CD4-positive, alpha-beta T cell treated with Interleukin-4 for 1 hour (primary cell): ENCODE measurements around the gene NR6A1.

ENCODE experiments used
- DNase-seq, 2 donors: peaks; one replicate each; pipeline ENCODE4 v3.0.0-alpha.2; 2020 to 2022

The NR6A1 gene

DNA sequence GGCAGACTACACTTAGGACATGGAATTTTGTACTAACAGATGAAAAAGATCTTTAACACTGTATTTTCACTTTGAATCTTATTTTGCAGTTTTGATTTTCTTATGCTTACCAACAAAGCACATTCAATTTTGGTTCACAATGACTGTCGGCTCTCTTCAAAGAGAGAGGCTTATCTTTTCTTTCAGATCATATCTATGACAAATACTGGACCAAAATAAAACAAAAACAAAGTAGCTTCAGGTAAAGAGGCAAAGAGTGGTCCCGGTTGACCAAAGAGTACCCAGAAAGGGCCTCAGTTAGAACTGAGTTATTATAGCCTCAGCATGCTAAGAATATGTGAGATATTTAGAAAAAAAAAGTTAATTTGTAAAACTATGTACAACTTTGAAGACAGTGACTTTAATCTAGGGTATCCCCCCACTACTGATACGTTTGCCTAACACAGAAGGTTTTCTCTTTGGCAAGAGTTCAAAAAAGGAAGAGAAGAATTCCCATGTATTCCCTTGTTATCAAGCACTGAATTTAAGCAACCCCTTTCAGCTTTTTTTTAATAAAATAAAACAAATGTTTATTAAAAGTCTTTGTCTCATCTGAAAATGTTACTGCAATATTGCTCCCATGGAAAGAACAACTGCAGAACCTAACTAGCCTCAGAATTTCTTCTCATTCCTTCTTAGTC is 50.5 kb downstream of the NR6A1 start:
- no peak for DNase-seq

DNA sequence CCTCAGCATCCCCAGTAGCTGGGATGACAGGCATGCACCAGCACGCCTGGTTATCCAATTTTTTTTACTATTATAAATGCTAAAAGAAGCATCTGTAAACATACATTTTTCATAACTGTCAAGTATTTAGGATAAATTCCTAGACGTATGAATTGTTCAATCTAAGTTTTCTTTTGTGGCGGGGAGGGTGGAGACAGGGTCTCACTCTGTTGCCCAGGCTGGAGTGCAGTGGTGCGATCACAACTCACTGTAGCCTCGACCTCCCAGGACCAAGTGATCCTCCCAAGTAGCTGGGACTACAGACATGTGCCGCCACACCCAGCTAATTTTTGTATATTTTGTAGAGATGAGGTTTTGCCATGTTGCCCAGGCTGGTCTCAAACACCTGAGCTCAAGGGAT is 52.2 kb downstream of the NR6A1 start:
- DNase-seq = no peak

DNA sequence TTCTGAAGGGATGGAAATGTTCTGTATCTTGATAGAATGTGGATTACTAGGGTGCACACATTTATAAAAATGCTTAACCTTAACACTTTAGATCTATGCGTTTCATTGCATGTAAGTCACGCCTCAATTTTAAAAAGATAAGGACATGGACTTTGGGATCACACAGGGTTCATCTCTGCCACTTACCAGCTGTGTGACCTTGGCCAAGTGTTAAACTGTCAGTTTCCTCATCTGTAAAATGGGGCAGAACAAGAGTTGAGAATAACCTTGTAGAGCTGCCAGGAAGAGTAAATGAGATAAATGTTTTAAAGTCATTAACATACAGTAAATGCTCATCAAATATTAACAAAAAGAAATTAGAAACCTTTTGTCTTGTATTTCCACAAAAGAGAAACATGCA is 53.5 kb downstream of the NR6A1 start:
- DNase-seq = no peak

DNA sequence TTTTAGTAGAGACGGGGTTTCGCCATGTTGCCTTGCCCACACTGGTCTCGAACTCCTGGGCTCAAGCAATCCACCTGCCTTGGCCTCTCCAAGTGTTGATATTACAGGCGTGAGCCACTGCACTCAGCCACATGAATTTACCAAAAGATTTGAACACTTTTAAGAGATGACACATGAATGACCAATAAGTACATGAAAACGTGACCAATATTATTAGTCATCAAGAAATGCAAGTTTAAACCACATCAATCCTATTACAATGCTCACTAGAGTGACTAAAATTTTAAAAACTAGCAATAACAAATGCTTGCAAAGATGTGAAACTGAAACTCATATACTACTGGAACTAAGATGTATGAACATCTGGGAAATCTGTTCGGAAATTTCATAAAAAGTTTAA is 54.3 kb downstream of the NR6A1 start:
- no peak for DNase-seq

DNA sequence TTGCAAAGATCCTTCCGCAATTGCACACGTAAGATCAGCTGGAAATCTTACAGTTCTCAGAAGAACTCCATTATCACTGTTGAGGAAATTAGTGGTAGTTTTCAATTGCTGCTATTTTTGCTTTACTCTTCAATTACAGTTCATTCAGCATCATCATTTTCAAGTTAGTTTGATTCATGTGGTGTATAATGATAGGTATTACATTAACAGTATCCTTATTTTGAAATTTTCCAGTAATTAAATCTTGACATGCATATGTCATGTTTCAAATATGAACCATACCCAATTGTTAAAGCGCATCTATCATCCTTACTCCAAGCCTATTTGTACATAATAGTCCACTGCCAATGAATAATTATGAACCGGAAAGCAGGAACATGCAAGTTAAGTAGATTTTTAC is 60.3 kb downstream of the NR6A1 start:
- no peak for DNase-seq

DNA sequence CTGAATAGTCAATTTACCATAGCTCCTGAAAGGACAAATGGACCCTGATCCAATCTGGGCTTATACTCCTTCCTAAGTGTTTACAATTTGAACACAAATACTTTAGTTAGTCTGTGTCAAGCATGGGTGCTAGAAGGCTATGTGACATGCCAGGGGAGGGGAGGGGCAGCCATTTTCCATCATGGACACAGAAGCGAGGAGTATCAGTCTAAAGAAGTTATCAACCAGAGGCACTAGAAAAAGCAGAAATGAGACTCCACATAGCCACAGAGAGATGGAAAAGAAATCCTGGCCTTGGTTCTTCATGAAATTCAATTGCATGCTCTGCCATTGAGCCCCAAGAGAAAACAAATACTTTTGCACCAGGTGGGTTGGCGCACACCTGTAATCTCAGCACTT is 61.8 kb downstream of the NR6A1 start:
- no peak for DNase-seq

DNA sequence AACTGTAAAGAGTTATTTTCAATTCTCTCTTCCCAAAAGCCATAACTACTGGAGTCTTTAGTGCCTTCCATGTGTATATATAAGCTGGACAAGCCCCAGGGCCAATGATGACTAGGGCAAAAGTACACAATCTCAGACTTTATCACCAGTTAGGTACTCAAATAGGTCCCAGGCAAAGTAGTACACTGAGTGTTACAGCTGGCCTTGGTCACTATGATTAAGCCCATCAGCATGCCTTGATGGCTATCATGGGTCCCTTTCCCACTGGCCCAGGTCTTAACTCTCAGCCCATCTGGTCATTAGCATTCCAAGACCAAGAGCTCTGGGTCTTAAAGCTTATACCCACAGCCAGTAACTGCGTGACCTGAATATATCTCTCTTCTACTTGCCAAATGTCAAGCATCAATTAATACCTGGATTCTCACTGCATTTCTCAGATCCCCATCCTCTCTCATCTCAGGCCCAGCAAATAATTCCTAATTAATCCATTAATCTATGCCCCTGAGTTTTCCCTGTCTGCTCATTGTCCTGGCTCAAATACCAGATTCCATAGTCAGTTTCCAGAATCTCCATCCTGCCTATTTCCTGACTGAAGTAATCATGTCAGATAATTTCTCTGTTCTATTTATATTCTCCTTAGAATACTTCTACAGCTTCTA is 62.3 kb downstream of the NR6A1 start:
- DNase-seq = no peak

DNA sequence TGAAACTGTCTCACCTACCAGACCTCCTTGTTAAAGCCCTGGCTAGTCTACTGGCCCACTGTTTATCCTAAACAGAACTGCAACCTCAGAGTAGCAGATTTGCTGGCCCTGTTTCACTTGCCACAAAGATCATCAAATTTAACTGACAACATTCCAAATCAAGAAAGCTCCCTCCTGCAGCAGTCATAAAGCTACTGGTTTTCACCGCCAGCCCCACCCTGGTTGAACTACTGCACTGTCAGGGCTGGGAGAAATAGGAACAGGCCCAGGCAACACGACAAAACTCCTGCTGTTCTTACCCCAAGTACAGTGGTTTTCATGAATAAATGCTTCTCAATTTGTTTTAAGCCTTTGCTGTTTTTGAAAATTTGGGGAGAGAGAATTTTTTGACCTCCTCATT is 63.0 kb downstream of the NR6A1 start:
- no peak for DNase-seq

DNA sequence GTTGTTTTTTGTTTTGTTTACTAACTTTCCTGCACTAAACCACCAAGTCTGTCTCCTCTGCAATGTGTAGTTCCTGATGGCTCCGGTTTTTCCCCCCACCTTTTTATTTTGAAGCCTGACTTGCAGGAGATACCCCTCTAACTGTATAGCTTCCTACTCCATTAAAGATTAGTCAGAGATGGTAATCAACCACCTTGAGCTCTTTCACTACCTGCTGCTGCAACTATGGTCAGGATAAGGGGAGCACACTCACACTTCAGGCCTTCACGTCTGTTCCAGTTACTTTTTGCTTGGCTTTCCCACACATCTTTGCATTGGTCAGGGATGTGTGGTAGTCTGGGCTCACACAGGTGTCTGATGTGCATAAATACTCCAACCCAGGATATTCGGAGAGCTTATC is 63.4 kb downstream of the NR6A1 start:
- DNase-seq = no peak

DNA sequence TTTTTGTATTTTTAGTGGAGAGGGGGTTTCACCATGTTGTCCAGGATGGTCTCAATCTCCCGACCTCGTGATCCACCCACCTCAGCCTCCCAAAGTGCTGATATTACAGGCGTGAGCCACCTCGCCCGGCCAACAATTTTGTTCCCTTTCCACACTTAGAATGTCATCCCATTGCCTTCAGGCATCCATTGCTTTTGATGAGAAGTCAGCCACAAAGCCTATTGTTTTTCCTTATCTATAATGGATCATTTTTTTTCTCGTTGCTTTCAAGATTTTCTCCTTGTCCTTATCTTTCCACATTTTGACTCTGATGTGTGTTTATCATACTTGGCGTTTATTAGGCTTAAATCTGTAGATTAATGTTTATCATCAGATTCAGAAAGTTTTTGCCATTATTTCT is 64.4 kb downstream of the NR6A1 start:
- no peak for DNase-seq

DNA sequence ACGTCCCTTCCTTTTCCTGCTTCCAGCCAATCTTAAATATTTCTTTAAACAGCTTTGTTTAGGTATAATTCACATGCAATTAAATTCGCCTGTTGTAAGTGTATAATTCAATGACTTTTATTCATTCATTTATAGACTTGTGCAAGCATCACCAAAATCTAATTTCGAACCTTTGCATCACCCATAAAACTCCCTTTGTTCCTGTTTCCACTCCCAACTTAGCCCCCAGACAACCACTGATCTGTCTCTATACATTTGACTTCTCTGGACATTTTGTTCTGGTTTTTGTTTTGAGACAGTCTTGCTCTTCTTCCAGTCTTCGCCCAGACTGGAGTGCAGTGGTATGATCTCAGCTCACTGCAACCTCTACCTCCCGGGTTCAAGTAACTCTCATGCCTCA is 71.5 kb downstream of the NR6A1 start:
- DNase-seq = no peak

DNA sequence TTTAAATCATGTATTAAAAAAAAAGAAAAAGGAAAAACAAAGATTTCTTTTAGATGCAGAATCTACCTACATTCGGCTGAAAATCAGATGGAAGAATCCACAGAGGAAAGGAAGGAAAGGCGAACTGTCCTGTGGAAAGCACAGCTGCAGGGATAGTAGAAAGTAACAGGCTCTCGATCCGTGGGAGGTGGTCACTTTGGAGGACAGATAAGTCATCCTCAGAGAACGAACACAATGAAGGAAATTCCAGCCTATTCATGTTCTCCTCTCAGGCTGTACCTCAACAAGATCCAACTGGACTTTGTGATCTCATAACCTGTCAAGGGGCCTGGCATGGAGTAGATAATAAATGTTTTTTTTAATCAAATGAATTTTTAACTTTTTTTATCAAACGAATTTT is 72.8 kb downstream of the NR6A1 start:
- DNase-seq = no peak

DNA sequence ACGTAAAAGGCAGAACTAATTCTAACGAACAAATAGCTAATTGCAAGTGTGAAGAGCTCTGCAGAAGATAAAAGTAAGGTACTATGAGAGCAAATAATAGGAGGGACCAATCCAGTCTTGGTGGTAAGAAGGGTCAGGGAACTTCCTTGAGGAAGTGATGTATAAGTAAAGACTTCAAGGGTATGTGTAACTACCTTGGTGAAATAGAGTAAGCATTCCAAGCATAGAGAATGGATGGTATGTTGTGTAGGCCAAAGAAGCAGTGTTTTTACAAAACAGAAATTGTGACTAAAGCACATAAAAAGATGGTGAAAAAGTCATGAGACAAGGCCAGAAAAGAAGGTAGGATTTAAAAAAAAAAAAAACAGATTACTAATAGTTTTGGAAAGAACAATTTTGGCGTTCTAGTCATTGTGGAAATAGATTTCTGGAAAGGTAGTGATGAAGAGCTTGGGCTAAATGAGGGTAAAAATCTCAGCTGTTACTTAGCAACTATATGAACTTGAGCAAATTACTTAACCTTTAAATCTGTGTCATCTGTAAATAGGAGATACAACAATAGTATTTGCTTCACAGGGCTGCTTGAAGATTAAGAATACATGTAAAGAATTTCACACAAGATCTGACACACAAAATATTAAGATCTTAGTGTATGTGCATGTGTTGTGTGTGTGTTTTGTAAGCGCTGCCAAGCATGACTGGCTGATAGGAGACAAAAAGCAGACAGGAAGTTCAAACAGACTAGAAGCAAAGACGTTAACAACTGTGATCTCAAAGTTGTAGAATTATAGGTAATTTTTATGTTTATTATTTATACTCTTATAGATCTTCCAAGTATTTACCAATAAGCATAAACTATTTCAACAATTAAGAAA is 73.5 kb downstream of the NR6A1 start:
- DNase-seq = no peak

DNA sequence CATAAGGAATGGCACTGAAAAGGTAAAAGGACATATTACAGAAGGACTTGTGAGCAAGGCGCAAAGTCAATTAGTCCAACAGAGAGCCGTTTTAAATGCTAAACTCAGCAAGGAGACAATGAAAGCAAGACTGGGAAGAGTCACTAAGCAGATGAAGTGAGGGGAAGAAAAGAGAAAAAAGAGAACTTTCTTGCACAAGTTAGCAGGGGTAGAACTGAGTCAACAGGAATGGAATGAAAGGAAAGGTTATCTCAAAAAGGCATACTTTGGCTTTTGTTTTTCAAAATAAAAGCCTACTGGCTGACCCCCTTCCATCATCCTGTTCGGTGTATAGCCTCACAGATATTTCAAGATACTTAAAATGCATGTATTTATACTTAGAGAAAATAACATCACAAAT is 75.0 kb downstream of the NR6A1 start:
- no peak for DNase-seq

DNA sequence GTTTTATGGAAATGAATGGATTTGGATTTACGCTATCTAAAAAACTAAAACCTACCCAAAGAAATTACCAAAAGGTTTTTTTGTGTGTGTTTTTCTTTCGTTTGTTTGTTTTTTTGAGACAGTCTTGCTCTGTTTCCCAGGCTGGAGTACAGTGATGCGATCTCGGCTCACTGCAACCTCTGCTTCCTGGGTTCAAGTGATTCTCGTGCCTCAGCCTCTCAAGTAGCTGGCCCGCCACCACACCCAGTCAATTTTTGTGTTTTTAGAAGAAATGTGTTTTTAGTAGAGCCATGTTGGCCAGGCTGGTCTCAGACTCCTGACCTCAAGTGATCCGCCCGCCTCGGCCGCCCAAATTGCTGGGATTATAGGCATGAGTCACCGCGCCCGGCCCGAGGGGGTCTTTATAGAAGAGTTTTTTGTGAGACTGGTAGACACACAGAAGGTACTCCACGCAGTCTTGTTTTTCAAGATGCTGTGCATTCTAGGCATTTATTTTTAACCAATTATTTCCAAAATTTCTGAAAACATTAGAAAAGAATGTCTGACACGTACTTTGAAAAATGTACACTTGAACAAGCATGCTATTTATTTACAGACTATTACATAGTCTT is 75.7 kb downstream of the NR6A1 start:
- no peak for DNase-seq

DNA sequence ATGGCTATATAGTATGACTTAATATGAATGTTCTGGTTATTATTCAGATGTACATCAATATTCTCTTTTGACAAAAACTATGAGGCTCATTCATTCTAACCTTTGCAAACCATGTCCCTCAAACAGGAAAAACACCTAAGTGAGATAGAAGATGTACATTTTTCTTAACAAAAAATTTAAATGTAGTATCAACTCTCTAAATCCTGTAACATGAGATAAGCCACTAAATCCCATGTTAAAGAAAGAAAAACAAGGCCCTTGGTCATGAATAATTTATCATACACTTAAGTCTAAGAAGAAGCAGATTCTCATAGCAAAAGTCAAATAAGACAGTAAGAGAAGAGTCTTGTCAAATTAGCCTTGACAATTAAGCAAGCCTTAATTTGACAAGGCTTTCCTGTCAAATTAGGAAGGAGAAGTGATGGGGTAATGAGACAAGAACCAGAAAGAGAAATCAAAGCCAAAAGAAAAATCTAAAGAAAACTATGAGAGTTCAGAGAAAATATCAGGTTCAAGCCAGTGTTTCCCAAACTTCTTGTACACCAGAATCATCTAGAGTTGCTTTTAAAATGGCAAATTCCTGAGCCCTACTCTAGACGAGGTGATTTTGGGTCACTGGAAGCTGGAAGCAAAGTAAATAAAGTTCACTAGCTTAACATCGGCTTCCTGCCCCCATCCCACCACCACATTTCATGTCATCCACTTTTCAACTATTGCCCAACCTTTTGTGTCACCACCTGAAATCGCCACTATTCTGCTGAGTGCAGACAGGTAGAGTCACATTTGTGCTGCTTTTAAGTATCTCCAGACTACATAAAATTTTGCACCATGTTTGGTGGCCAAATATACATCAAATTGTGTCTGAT is 76.5 kb downstream of the NR6A1 start:
- DNase-seq = no peak

DNA sequence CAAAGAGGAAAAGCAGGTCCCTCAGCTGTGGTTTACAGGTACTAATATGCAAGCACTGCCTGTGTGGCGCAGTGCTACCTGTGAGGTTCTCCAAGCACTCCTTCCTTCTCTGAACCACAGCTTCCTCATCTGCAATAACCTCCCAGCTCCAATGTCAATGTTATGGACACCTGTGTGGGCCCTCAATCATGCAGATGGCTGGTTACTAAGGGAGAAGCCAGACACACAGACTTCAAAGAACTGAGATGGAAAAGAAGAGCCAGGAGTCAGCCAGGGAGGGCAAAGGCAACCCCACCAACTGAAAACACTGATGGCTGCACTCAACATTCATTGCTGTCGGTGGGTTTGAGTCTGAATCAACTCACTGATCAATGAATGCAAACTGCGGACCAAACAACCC is 77.7 kb downstream of the NR6A1 start:
- no peak for DNase-seq

DNA sequence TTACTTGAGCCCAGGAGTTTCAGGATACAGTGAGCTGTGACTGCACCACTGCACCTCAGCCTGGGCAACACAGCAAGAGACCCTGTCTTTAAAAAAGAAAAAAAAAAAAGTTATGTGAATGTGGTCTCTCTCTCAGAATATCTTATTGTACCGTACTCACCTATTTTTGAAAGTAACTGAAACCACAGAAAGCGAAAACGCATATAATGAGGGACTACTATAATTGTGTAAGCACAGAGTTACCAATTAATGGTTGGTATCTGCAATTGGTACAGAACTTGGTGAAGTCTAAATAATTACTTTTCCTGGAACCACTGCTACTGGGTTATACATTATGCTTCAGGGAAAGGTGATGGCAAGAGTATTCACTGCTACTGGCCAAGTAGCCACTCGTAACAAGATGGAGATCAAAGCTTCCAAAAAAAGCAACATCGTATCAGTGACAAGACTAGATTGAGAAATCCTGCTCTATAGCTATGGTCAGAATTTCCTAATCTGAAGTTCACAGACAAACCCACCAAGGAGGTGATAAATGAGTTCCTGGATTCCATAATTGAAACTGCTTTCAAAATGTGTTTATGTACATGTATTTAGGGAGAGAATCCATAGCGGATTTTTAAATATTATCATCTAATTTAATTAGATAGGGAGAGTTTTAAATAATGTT is 82.7 kb downstream of the NR6A1 start:
- no peak for DNase-seq

DNA sequence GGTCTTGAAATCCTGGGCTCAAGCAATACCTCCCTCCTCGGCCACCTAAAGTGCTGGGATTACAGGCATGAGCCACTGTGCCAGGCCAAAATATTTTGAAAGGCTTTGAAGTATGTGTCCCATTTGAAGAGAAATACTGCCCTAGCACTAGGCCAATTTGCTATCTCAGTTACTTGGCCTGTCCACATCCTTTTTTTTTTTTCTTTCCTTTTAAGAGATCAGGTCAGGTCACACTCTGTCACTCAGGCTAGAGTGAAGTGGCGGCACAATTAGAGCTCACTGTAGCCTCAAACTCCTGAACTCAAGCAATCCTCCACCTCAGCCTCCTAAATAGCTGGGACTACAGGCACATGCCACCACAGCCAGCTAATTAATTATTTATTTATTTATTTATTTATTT is 84.2 kb downstream of the NR6A1 start:
- DNase-seq = no peak

DNA sequence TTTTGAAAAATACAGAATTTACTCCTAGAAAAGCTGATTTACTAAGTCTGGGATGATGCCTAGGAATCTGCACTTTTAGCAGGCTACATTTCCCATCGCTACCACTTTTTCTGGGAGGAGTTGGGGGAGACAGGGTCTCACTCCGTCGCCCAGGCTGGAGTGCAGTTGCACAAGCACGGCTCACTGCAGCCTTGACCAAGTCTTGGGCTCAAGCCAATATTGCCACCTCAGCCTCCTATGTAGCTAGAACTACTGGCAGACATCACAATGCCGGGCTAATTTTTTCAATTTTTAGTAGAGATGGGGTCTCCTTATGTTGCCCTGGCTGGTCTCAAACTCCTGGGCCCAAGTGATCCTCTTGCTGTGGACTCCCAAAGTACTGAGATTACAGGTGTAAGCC is 85.9 kb downstream of the NR6A1 start:
- no peak for DNase-seq

DNA sequence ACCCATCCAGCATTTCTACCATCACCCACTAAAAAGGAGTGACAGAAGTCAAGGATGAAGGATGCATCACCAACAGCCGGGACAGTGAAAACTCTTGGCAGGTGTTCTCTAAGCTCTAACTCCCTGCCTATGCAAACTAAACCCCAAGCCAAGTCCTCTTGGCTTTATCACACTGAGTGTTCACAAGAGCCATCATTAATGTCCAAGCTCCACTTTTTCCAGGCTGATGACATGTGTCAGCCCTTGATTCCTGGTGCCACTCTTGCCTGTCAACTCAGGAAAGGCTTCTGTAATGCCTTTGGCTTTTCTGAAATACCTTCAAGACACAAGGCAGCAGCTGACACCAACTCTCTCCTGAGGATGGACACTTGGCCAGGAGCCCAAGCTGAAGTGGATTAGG is 86.9 kb downstream of the NR6A1 start:
- no peak for DNase-seq

DNA sequence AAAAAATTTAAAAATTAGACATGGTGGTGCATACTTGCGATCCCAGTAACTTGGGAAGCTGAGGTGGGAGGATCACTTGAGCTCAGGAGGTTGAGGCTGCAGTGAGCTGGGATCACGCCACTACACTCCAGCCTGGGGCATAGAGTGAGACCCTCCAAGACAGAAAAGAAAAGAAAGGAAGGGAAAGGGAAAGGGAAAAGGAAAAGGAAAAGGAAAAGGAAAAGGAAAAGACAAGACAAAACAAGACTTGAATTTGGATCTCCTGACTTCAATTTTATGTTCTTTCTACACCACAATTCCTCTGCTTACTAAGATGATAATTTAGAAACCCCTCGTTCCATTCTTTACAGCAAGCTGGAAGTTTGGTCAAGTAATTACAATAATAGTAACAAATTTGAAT is 88.1 kb downstream of the NR6A1 start:
- no peak for DNase-seq
